K562 (cell line): Measurements from ENCODE around the gene PLD1. TPM values are rescaled to one million over a fixed set of nuclear protein-coding genes. Genes with fewer than 3 reads are reported as not detected.
A peak's percentile ranks its signal among the peaks of the same experiment; 100 is the strongest.

Source experiments
- ATAC-seq: fragments of 200-7000 bp; cut with Tn5 transposase; 3 replicates; pipeline ENCODE4 v1.9.1; 2020; ENCODE audit warnings: moderate library complexity
- BruUV-seq: library from RNA; stranded (reverse); fragments of 400-500 nt; replicated peaks from 2 replicates; lab custom pipeline; 2021; lab: Mats Ljungman, UMichigan
- CTCF ChIA-PET: fragments of 300-600 bp; formaldehyde crosslinking; extraction: SDS; loops from one replicate; lab custom pipeline; 2021; ENCODE audit warnings: low intra/inter-chr PET ratio; lab: Yijun Ruan, JAX
- POLR2A ChIA-PET: fragments of 300-600, 350-650 bp; sonication (Branson Sonifier 250); formaldehyde crosslinking; extraction: SDS; loops from one replicate; lab custom pipeline; 2021; ENCODE audit warnings: antibody characterized with exemption, inconsistent platforms; lab: Yijun Ruan, JAX
- DNase-seq, 4 experiments: peaks; one replicate each; pipeline versions ENCODE4 v3.0.0 to v3.0.0-alpha.2; 2011 to 2018; ENCODE audit warnings: low spot score in 3 of 4, mixed read lengths in 3 of 4; ENCODE audit errors: extremely low read depth in 1 of 4
- FAIRE-seq: peaks from 2 replicates; lab custom pipeline; 2011; peaks lifted over from hg19 to GRCh38; lab: Jason Lieb, UNC
- H2AFZ ChIP-seq: 2 replicates; pipeline ENCODE4 v1.6.0; 2011; ENCODE audit warnings: low read depth, low read length, control low read depth, inconsistent platforms
- H3K27ac ChIP-seq: fragments of 200-600 bp; 3 replicates; pipeline ENCODE4 v1.8.0; 2011; ENCODE audit warnings: low read depth, mild to moderate bottlenecking, control low read depth, inconsistent platforms, low read length, moderate library complexity, mixed read lengths; ENCODE audit errors: extremely low read depth
- H3K27me3 ChIP-seq, 2 experiments: fragments of 300-600 bp in 1 of 2; 2 replicates in 1 of 2; 3 replicates in 1 of 2; pipeline versions ENCODE4 v1.6.0 to v1.8.0; 2011; ENCODE audit warnings: inconsistent platforms in 2 of 2, low read length in 2 of 2, mild to moderate bottlenecking in 1 of 2, mixed read lengths in 1 of 2, moderate library complexity in 1 of 2; ENCODE audit not compliant: control insufficient read depth in 2 of 2, insufficient read depth in 2 of 2
- H3K36me3 ChIP-seq: fragments of 300-600 bp; 3 replicates; pipeline ENCODE4 v1.8.0; 2011; ENCODE audit warnings: mild to moderate bottlenecking, low read length, inconsistent platforms; ENCODE audit not compliant: control insufficient read depth, insufficient read depth
- H3K4me1 ChIP-seq, 2 experiments: fragments of 200-600 bp in 1 of 2; replicated peaks in 1 of 2; 2 replicates in 1 of 2; 3 replicates in 1 of 2; pipeline versions ENCODE4 v1.5.1 to v1.8.0; 2011; ENCODE audit warnings: inconsistent platforms in 2 of 2, low read length in 2 of 2, mild to moderate bottlenecking in 1 of 2, mixed read lengths in 1 of 2, moderate library complexity in 1 of 2; ENCODE audit not compliant: control insufficient read depth in 2 of 2, insufficient read depth in 2 of 2
- H3K4me2 ChIP-seq: 2 replicates; pipeline ENCODE4 v1.6.1; 2011; ENCODE audit warnings: low read length, control low read depth, inconsistent platforms, mixed read lengths; ENCODE audit not compliant: insufficient read depth
- H3K4me3 ChIP-seq: fragments of 200-600 bp; sonication (generic), shearing (Covaris generic); 2 replicates; pipeline ENCODE4 v1.5.1; 2016; ENCODE audit warnings: control low read depth, inconsistent platforms
- H3K79me2 ChIP-seq: fragments of 200-600 bp; 3 replicates; pipeline ENCODE4 v1.8.0; 2011; ENCODE audit warnings: low read length, inconsistent platforms; ENCODE audit not compliant: control insufficient read depth, insufficient read depth
- H3K9ac ChIP-seq, 2 experiments: 2 replicates each; pipeline versions ENCODE4 v1.6.0 to v1.6.1; 2011; ENCODE audit warnings: low read depth in 2 of 2, low read length in 2 of 2, control low read depth in 1 of 2, inconsistent platforms in 1 of 2, mild to moderate bottlenecking in 1 of 2, mixed read lengths in 1 of 2; ENCODE audit not compliant: insufficient read depth in 1 of 2
- H3K9me1 ChIP-seq: one replicate; pipeline ENCODE4 v1.6.0; 2011; ENCODE audit warnings: inconsistent platforms, mild to moderate bottlenecking, low read length, moderate library complexity; ENCODE audit not compliant: control insufficient read depth, insufficient read depth
- H3K9me3 ChIP-seq: replicated peaks from 2 replicates; pipeline ENCODE4 v1.5.1; 2011; ENCODE audit warnings: low read depth, low read length, inconsistent platforms; ENCODE audit not compliant: control insufficient read depth, insufficient read depth
- H4K20me1 ChIP-seq: replicated peaks from 2 replicates; pipeline ENCODE4 v1.6.1; 2011; ENCODE audit warnings: low read length, inconsistent platforms, mixed read lengths; ENCODE audit not compliant: control insufficient read depth, insufficient read depth
- ATF7 ChIP-seq: fragments of 450-650 bp; IDR thresholded peaks from 2 replicates; pipeline ENCODE4 v1.7.1; 2014; ENCODE audit warnings: mild to moderate bottlenecking, moderate library complexity
- CEBPB ChIP-seq: fragments of 450-650 bp; IDR thresholded peaks from 2 replicates; pipeline ENCODE4 v1.6.1; 2016; ENCODE audit warnings: missing genetic modification characterization, missing compliant biosample characterization
- ELF4 ChIP-seq: fragments of 450-650 bp; formaldehyde crosslinking; IDR thresholded peaks from 2 replicates; pipeline ENCODE4 v1.4.0; 2022; ENCODE audit warnings: missing genetic modification characterization
- HOXB6 ChIP-seq: fragments of 250-450 bp; sonication (Bioruptor Pico); IDR thresholded peaks from 2 replicates; pipeline ENCODE4 v1.5.1; 2022; ENCODE audit warnings: mild to moderate bottlenecking, borderline replicate concordance
- KLF16 ChIP-seq: IDR thresholded peaks from 2 replicates; pipeline ENCODE4 v1.6.1; 2016; ENCODE audit warnings: antibody characterized with exemption
- LCOR ChIP-seq: sonication (generic); formaldehyde crosslinking; IDR thresholded peaks from 2 replicates; pipeline ENCODE4 v1.8.0; 2022; ENCODE audit warnings: mild to moderate bottlenecking, missing genetic modification reagents
- NFATC3 ChIP-seq: fragments of 450-650 bp; IDR thresholded peaks from 2 replicates; pipeline ENCODE4 v1.6.1; 2017; ENCODE audit warnings: mild to moderate bottlenecking
- NFIC ChIP-seq: fragments of 450-650 bp; IDR thresholded peaks from 2 replicates; pipeline ENCODE4 v1.6.1; 2017; ENCODE audit warnings: mild to moderate bottlenecking, inconsistent platforms
- NRF1 ChIP-seq, 2 experiments: fragments of 450-650 bp; IDR thresholded peaks in 1 of 2; conservative IDR thresholded peaks in 1 of 2; 2 replicates each; pipeline ENCODE4 v1.6.1; 2014; ENCODE audit warnings: mild to moderate bottlenecking in 2 of 2
- SMARCE1 ChIP-seq: fragments of 450-650 bp; IDR thresholded peaks from 2 replicates; pipeline ENCODE4 v1.7.1; 2016; ENCODE audit warnings: mild to moderate bottlenecking
- ZNF274 ChIP-seq: IDR thresholded peaks from 2 replicates; pipeline ENCODE4 v1.6.1; 2011; ENCODE audit warnings: low read depth, mild to moderate bottlenecking, low read length, moderate library complexity, borderline replicate concordance
- ZNF561 ChIP-seq: fragments of 450-650 bp; formaldehyde crosslinking; conservative IDR thresholded peaks from 2 replicates; pipeline ENCODE4 v1.4.0; 2020; ENCODE audit warnings: mild to moderate bottlenecking, moderate library complexity
- ZNF668 ChIP-seq: fragments of 250-450 bp; sonication (Bioruptor Pico); IDR thresholded peaks from 2 replicates; pipeline ENCODE4 v1.8.0; 2022; ENCODE audit warnings: mild to moderate bottlenecking, inconsistent platforms
- ZNF764 ChIP-seq: fragments of 250-450 bp; sonication (Bioruptor Pico); IDR thresholded peaks from 2 replicates; pipeline ENCODE4 v1.4.0; 2020; ENCODE audit warnings: low read depth, mild to moderate bottlenecking, moderate library complexity
- WGBS: fragments of 100-300 bp; shearing (Covaris generic); methylation state at CpG from one replicate; pipeline ENCODE4 v1.1.6; 2016; ENCODE audit warnings: low coverage, mixed read lengths; ENCODE audit not compliant: insufficient coverage; ENCODE audit errors: missing lambda C conversion rate; 5-methylcytosine and 5-hydroxymethylcytosine counted together
- in situ Hi-C: fragments of 300-500 bp; cut with MboI; formaldehyde crosslinking; loops from 4 replicates; pipeline ENCODE4 v1.15.0; 2018; ENCODE audit warnings: inconsistent platforms, mixed read lengths
- intact Hi-C: fragments of 100-400 bp; cut with micrococcal nuclease; formaldehyde crosslinking; loops from 2 replicates; pipeline ENCODE4 v1.14.2; 2022
- polyA plus RNA-seq, 8 experiments: library from polyadenylated mRNA; depleted of rRNA in 4 of 8; stranded (reverse) in 5 of 8; unstranded in 3 of 8; fragments of >200 nt; fragmentation: Nextera tagmentation in 2 of 8; fragmentation: Illumina TruSeq in 1 of 8; extraction: Ambion mirVana in 2 of 8; extraction: Trizol in 1 of 8; gene quantifications; 2 replicates each; pipeline versions ENCODE4 v1.2.1 to v1.2.3, GENCODE V29; 2011 to 2014; ENCODE audit warnings: inconsistent platforms in 1 of 8, missing spikeins in 1 of 8
- total RNA-seq, 7 experiments: library from RNA; depleted of rRNA in 6 of 7; stranded (reverse); fragments of >200 nt in 6 of 7; fragmentation: Illumina TruSeq in 2 of 7; extraction: Trizol in 2 of 7; gene quantifications; 2 replicates each; pipeline versions ENCODE4 v1.2.1 to v1.2.3, GENCODE V29; 2011 to 2021; ENCODE audit warnings: low replicate concordance in 1 of 7
- TF ChIP-seq, protein P1 (sequence below): fragments of 250-450 bp; sonication (Bioruptor Pico); IDR thresholded peaks from 2 replicates; pipeline ENCODE4 v1.8.0; 2021; ENCODE audit warnings: borderline replicate concordance, mild to moderate bottlenecking, moderate library complexity; ENCODE audit not compliant: poor library complexity, severe bottlenecking
- TF ChIP-seq, protein P2 (sequence below): fragments of 450-650 bp; IDR thresholded peaks from 2 replicates; pipeline ENCODE4 v1.6.1; 2017; ENCODE audit warnings: antibody characterized with exemption, mild to moderate bottlenecking
- TF ChIP-seq, protein P3 (sequence below), 2 experiments: fragments of 450-650 bp; IDR thresholded peaks; 2 replicates each; pipeline ENCODE4 v1.6.1; 2016

PLD1 gene
- total and polyA plus RNA-seq, 9 of the 15 experiments (the other 6 are each of a cell fraction or from before 2014, with no cell fraction given), result 8.4 to 26.1 (median 18.6) TPM

DNA sequence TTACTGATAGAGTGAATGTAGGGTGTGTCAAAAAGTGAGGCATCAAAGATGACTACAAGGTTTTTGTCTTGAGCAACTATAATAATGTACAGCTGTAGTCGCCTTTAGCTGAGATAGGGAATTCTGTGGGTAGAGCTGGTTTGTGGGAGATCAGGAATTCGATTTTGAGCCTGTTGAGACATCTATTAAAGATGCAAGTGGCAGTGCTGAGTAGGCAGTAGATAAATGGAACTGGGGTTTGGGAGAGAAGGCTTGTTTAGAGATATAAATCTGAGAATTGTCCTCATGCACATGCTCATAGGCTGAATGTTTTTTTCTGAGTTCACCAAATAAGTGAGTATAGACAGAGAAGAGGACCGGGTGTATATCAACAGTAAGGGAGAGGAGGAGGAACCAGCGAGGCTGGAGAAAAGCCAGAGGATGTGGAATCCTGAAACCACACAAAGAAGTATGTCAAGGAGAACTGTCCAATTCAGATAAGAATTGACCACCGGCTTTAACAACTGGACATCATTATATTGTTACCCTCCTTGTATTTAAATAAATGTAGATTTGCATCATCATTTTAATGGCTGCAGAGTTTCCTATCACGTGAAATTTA is 204.0 kb downstream of the PLD1 start (continued):
- TF ChIP-seq ELF4 (CRISPR knock-in tag) (no peak), NRF1 (conservative IDR thresholded peaks at IDR 0.05 in 1 of 2, IDR thresholded peaks at IDR 0.05 in 1 of 2) (peak in 1 of 2 experiments; percentile 40; a peak in 2 of 4 replicates), NFATC3 (no peak), LCOR (CRISPR knock-in tag) (peak; percentile 34; the same call in 1 of the 2 replicates), NFIC (peak; percentile 54), ZNF561 (CRISPR knock-in tag) (no peak), ZNF764 (CRISPR knock-in tag) (no peak), SMARCE1 (no peak), ZNF668 (CRISPR knock-in tag) (no peak), ZNF274 (no peak)
- TF ChIP-seq, protein P1, sequence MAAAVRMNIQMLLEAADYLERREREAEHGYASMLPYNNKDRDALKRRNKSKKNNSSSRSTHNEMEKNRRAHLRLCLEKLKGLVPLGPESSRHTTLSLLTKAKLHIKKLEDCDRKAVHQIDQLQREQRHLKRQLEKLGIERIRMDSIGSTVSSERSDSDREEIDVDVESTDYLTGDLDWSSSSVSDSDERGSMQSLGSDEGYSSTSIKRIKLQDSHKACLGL (CRISPR knock-in tag), result no peak

DNA sequence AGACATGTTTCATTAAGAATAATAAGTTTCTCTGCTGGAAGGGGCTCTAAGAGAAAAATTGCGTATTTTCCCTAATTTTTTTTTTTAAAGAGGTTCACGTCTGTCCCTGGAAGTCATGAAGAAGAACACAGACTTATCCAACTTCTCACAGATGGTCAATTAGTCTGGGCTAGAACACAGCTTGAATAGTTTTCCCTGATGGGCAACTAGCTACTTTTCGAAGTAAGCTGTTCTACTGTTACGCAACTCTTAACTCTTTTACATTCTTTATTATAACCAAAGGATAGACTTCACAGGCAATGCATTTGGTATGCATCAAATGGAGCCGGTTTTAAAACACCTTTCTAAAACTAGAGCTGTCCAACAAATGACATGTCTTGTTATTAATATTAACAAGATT is 205.9 kb downstream of the PLD1 start:
- FAIRE-seq (no peak), ATAC-seq (no peak), DNase-seq (no peak)
- H3K9me3 ChIP-seq, result no peaks in the 10 kb centered on the region
- no peaks in the 10 kb centered on the region for H4K20me1 ChIP-seq
- H3K9me1 ChIP-seq, result no peaks in the 10 kb centered on the region
- BruUV-seq, result no TSS peak
- POLR2A ChIA-PET, result no interaction called here
- H2AFZ ChIP-seq, result no peak overlapping the region
- H3K9ac ChIP-seq, result no peak overlapping the region
- peaks cover 0 to 4% of the 10 kb centered on the region in 2 experiments; a peak in 1 of 5 replicates for H3K4me1 ChIP-seq
- in situ Hi-C loops, result no loop called here
- intact Hi-C loops, result loop anchor here (10.0 kb wide), 1 partner anchor 640 kb away; no protein-coding TSS in a partner anchor
- H3K27me3 ChIP-seq, result no peaks in the 10 kb centered on the region
- no peak overlapping the region for H3K4me3 ChIP-seq
- no peak overlapping the region for H3K4me2 ChIP-seq
- no peak overlapping the region for H3K27ac ChIP-seq
- H3K36me3 ChIP-seq, result peaks cover 8% of the 10 kb centered on the region; the same call in 1 of the 3 replicates
- H3K79me2 ChIP-seq, result no peaks in the 10 kb centered on the region
- CTCF ChIA-PET, result no interaction called here
- 86% methylated on average over 5 of the region's 5 CpGs for WGBS
- TF ChIP-seq KLF16, result no peak
- TF ChIP-seq, protein P2, sequence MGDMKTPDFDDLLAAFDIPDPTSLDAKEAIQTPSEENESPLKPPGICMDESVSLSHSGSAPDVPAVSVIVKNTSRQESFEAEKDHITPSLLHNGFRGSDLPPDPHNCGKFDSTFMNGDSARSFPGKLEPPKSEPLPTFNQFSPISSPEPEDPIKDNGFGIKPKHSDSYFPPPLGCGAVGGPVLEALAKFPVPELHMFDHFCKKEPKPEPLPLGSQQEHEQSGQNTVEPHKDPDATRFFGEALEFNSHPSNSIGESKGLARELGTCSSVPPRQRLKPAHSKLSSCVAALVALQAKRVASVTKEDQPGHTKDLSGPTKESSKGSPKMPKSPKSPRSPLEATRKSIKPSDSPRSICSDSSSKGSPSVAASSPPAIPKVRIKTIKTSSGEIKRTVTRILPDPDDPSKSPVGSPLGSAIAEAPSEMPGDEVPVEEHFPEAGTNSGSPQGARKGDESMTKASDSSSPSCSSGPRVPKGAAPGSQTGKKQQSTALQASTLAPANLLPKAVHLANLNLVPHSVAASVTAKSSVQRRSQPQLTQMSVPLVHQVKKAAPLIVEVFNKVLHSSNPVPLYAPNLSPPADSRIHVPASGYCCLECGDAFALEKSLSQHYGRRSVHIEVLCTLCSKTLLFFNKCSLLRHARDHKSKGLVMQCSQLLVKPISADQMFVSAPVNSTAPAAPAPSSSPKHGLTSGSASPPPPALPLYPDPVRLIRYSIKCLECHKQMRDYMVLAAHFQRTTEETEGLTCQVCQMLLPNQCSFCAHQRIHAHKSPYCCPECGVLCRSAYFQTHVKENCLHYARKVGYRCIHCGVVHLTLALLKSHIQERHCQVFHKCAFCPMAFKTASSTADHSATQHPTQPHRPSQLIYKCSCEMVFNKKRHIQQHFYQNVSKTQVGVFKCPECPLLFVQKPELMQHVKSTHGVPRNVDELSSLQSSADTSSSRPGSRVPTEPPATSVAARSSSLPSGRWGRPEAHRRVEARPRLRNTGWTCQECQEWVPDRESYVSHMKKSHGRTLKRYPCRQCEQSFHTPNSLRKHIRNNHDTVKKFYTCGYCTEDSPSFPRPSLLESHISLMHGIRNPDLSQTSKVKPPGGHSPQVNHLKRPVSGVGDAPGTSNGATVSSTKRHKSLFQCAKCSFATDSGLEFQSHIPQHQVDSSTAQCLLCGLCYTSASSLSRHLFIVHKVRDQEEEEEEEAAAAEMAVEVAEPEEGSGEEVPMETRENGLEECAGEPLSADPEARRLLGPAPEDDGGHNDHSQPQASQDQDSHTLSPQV, result no peak
- no peak for TF ChIP-seq ATF7
- no peak for TF ChIP-seq HOXB6 (CRISPR knock-in tag)
- TF ChIP-seq CEBPB (tag), result peak; percentile 84
- TF ChIP-seq, protein P3, sequence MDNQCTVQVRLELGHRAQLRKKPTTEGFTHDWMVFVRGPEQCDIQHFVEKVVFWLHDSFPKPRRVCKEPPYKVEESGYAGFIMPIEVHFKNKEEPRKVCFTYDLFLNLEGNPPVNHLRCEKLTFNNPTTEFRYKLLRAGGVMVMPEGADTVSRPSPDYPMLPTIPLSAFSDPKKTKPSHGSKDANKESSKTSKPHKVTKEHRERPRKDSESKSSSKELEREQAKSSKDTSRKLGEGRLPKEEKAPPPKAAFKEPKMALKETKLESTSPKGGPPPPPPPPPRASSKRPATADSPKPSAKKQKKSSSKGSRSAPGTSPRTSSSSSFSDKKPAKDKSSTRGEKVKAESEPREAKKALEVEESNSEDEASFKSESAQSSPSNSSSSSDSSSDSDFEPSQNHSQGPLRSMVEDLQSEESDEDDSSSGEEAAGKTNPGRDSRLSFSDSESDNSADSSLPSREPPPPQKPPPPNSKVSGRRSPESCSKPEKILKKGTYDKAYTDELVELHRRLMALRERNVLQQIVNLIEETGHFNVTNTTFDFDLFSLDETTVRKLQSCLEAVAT (IDR thresholded peaks at IDR 0.05), result no peak
